WTC11 (cell line): ENCODE data around the gene OTUB2. TPM values are rescaled to one million over a fixed set of nuclear protein-coding genes. Genes with fewer than 3 reads are reported as not detected.

Experiments used
- ATAC-seq: fragments of 200-7000 bp; cut with Tn5 transposase; 2 replicates; pipeline ENCODE4 v1.10.0; 2021; ENCODE audit warnings: mild to moderate bottlenecking, moderate library complexity
- CTCF ChIA-PET: fragments of 300-600 bp; sonication (Branson Sonifier 250); formaldehyde crosslinking; loops from one replicate; lab custom pipeline; 2021; ENCODE audit warnings: antibody characterized with exemption; lab: Charles Lee
- POLR2A ChIA-PET: fragments of 350-600 bp; sonication (Branson Sonifier 250); formaldehyde crosslinking; loops from one replicate; lab custom pipeline; 2021; ENCODE audit warnings: antibody characterized with exemption; lab: Charles Lee
- DNase-seq: peaks from one replicate; pipeline ENCODE4 v3.0.0; 2021; ENCODE audit warnings: low spot score
- H3K27ac Mint-ChIP-seq: 2 replicates; pipeline ENCODE4 v1.8.0; 2021; ENCODE audit warnings: mixed read lengths
- H3K27me3 Mint-ChIP-seq: 2 replicates; pipeline ENCODE4 v1.8.0; 2021; ENCODE audit warnings: low read depth, mild to moderate bottlenecking, moderate library complexity, mixed read lengths
- H3K36me3 Mint-ChIP-seq: 2 replicates; pipeline ENCODE4 v1.8.0; 2021; ENCODE audit warnings: mixed read lengths
- H3K4me1 Mint-ChIP-seq: 2 replicates; pipeline ENCODE4 v1.8.0; 2022; ENCODE audit warnings: mixed read lengths
- H3K4me3 Mint-ChIP-seq: 2 replicates; pipeline ENCODE4 v1.8.0; 2021; ENCODE audit warnings: mild to moderate bottlenecking, moderate library complexity, mixed read lengths
- H3K9me3 Mint-ChIP-seq: 2 replicates; pipeline ENCODE4 v1.8.0; 2021; ENCODE audit warnings: mixed read lengths
- CBFB ChIP-seq: sonication (generic); formaldehyde crosslinking; IDR thresholded peaks from 2 replicates; pipeline ENCODE4 v1.8.1; 2022; ENCODE audit warnings: mild to moderate bottlenecking, low read depth, missing genetic modification reagents
- CTCF ChIP-seq: fragments of 200-600 bp; IDR thresholded peaks from 2 replicates; pipeline ENCODE4 v1.8.0; 2022; ENCODE audit warnings: antibody characterized with exemption
- GABPB1 ChIP-seq: sonication (generic); formaldehyde crosslinking; IDR thresholded peaks from 2 replicates; pipeline ENCODE4 v1.8.1; 2023; ENCODE audit warnings: mild to moderate bottlenecking, missing genetic modification reagents
- GTF2I ChIP-seq: fragments of 250-450 bp; sonication (Bioruptor Pico); conservative IDR thresholded peaks from 2 replicates; pipeline ENCODE4 v1.4.0; 2021; ENCODE audit warnings: mild to moderate bottlenecking
- HMGXB4 ChIP-seq: sonication (generic); formaldehyde crosslinking; IDR thresholded peaks from 2 replicates; pipeline ENCODE4 v1.8.1; 2023; ENCODE audit warnings: mild to moderate bottlenecking, moderate library complexity, missing genetic modification reagents
- JAZF1 ChIP-seq: fragments of 250-450 bp; sonication (Bioruptor Pico); IDR thresholded peaks from 2 replicates; pipeline ENCODE4 v1.9.0; 2021; ENCODE audit warnings: moderate library complexity, mild to moderate bottlenecking, inconsistent platforms
- SMAD3 ChIP-seq: sonication (generic); formaldehyde crosslinking; IDR thresholded peaks from 2 replicates; pipeline ENCODE4 v1.8.0; 2022; ENCODE audit warnings: missing genetic modification reagents, mild to moderate bottlenecking, borderline replicate concordance
- STAT6 ChIP-seq: sonication (generic); formaldehyde crosslinking; conservative IDR thresholded peaks from 2 replicates; pipeline ENCODE4 v1.8.1; 2023; ENCODE audit warnings: mild to moderate bottlenecking, low read depth, missing genetic modification reagents, moderate library complexity
- TP53 ChIP-seq: sonication (generic); formaldehyde crosslinking; IDR thresholded peaks from 2 replicates; pipeline ENCODE4 v1.8.1; 2023; ENCODE audit warnings: mild to moderate bottlenecking, missing genetic modification reagents
- ZNF121 ChIP-seq: sonication (generic); formaldehyde crosslinking; IDR thresholded peaks from 2 replicates; pipeline ENCODE4 v1.8.0; 2023; ENCODE audit warnings: missing genetic modification reagents
- ZNF219 ChIP-seq: sonication (generic); formaldehyde crosslinking; IDR thresholded peaks from 2 replicates; pipeline ENCODE4 v1.8.0; 2023; ENCODE audit warnings: missing genetic modification reagents, mild to moderate bottlenecking, borderline replicate concordance
- ZNF263 ChIP-seq: sonication (generic); formaldehyde crosslinking; IDR thresholded peaks from 2 replicates; pipeline ENCODE4 v1.8.1; 2022; ENCODE audit warnings: low read depth, mild to moderate bottlenecking, moderate library complexity, missing genetic modification reagents
- ZNF317 ChIP-seq: sonication (generic); formaldehyde crosslinking; IDR thresholded peaks from 2 replicates; pipeline ENCODE4 v1.8.1; 2023; ENCODE audit warnings: low read depth, mild to moderate bottlenecking, moderate library complexity, missing genetic modification reagents, borderline replicate concordance
- ZNF425 ChIP-seq: fragments of 250-450 bp; sonication (Bioruptor Pico); conservative IDR thresholded peaks from 2 replicates; pipeline ENCODE4 v1.9.0; 2021; ENCODE audit warnings: mild to moderate bottlenecking
- total RNA-seq: library from RNA; stranded (reverse); gene quantifications from 3 replicates; pipeline ENCODE4 v1.2.3, GENCODE V29; 2021

Gene OTUB2
- total RNA-seq, 1 experiment from 2014 or later = 3.5 TPM

- TF ChIP-seq CTCF (no peak), HMGXB4 (no peak), TP53 (CRISPR knock-in tag) (no peak), ZNF425 (CRISPR knock-in tag) (no peak), JAZF1 (no peak), GABPB1 (CRISPR knock-in tag) (no peak)
Observed at GRCh38 chr14:94074534-94074933, 48.4 kb downstream of the OTUB2 start (continued).

GRCh38 chr14:94075008-94075407 lies 48.9 kb downstream of the OTUB2 start:
- no peak for DNase-seq
- peaks cover 63% of the 10 kb centered on the region for H3K36me3 Mint-ChIP-seq
- ATAC-seq = no peak
- no peak for TF ChIP-seq ZNF317
- no peak for TF ChIP-seq ZNF219 (CRISPR knock-in tag)
- TF ChIP-seq GTF2I (CRISPR knock-in tag) = no peak
- no peak for TF ChIP-seq ZNF121
- TF ChIP-seq STAT6 (CRISPR knock-in tag) = no peak
- no peak for TF ChIP-seq ZNF263 (CRISPR knock-in tag)
- no peak for TF ChIP-seq ZNF425 (CRISPR knock-in tag)
- TF ChIP-seq CBFB = no peak
- no peak for TF ChIP-seq SMAD3 (CRISPR knock-in tag)
- POLR2A ChIA-PET = no interaction called here
- no peak overlapping the region for H3K27ac Mint-ChIP-seq
- H3K4me1 Mint-ChIP-seq = peaks cover 20% of the 10 kb centered on the region
- CTCF ChIA-PET = interaction anchor here (1.0 kb wide), 1 partner anchor 38 kb away, joined by 3 read pairs; no protein-coding TSS in a partner anchor
- H3K9me3 Mint-ChIP-seq = peaks cover 40% of the 10 kb centered on the region
- no peaks in the 10 kb centered on the region for H3K27me3 Mint-ChIP-seq
- H3K4me3 Mint-ChIP-seq = no peak overlapping the region
